Measurements from ENCODE around the gene OR2D2. TPM values are rescaled to one million over a fixed set of nuclear protein-coding genes. Genes with fewer than 3 reads are reported as not detected.

Gene OR2D2
- total and polyA plus RNA-seq, 2 of the 4 experiments (the other 2 are of a cell fraction), result 0.07 to 0.36 TPM

- TF ChIP-seq RAD21 (IDR thresholded peaks at IDR 0.05; ENCODE audit: low read length), result no peak
- TF ChIP-seq, protein P1, sequence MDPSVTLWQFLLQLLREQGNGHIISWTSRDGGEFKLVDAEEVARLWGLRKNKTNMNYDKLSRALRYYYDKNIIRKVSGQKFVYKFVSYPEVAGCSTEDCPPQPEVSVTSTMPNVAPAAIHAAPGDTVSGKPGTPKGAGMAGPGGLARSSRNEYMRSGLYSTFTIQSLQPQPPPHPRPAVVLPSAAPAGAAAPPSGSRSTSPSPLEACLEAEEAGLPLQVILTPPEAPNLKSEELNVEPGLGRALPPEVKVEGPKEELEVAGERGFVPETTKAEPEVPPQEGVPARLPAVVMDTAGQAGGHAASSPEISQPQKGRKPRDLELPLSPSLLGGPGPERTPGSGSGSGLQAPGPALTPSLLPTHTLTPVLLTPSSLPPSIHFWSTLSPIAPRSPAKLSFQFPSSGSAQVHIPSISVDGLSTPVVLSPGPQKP (IDR thresholded peaks at IDR 0.05; ENCODE audit: borderline replicate concordance, low read depth, low read length), result no peak
- no peak for TF ChIP-seq MAZ (IDR thresholded peaks at IDR 0.05; ENCODE audit: borderline replicate concordance, low read depth, low read length)
- TF ChIP-seq SMC3 (IDR thresholded peaks at IDR 0.05; ENCODE audit: low read depth, low read length), result no peak
- no peak for TF ChIP-seq CHD1 (IDR thresholded peaks at IDR 0.05; ENCODE audit: low read depth, low read length)
- no peak for TF ChIP-seq MAFK (IDR thresholded peaks at IDR 0.05; ENCODE audit: low read depth, low read length)
- TF ChIP-seq POLR2A (IDR thresholded peaks at IDR 0.05; ENCODE audit: low read depth, low read length), result no peak
- Histone ChIP-seq H3K18ac (ENCODE audit: low read depth, low read length) (no peak overlapping the region), H4K20me1 (ENCODE audit: insufficient read depth, low read length) (no peaks in the 10 kb centered on the region; the same call in 1 of the 2 replicates), H3K27ac (ENCODE audit: insufficient read depth, low read length) (no peak overlapping the region), H4K5ac (ENCODE audit: low read depth, low read length) (no peak overlapping the region), H4K8ac (ENCODE audit: low read depth in 2 of 2, low read length in 2 of 2) (no peak overlapping the region), H2BK15ac (ENCODE audit: low read depth, low read length) (no peak overlapping the region), H3K9ac (ENCODE audit: low read depth, low read length) (no peak overlapping the region), H3K23ac (ENCODE audit: low read depth, low read length) (no peak overlapping the region), H3K14ac (replicated peaks; ENCODE audit: low read depth, low read length) (no peak overlapping the region), H3K4me2 (ENCODE audit: low read depth, low read length) (peak overlapping the region; percentile 13; the same call in 1 of the 2 replicates), H4K91ac (ENCODE audit: insufficient read depth, low read depth, low read length) (no peak overlapping the region), H3K4ac (ENCODE audit: low read depth, low read length) (no peak overlapping the region), H3K9me1 (ENCODE audit: insufficient read depth, low read length) (no peaks in the 10 kb centered on the region), H3K9me3 (ENCODE audit: control insufficient read depth, insufficient read depth, low read length) (peaks cover 1% of the 10 kb centered on the region; the same call in 1 of the 2 replicates), H3K4me1 (ENCODE audit: control insufficient read depth, insufficient read depth, low read length) (peaks cover 4% of the 10 kb centered on the region), H3K36me3 (ENCODE audit: control insufficient read depth, insufficient read depth, low read length) (no peaks in the 10 kb centered on the region), H3K79me1 (ENCODE audit: low read depth in 1 of 2, low read length in 2 of 2) (no peaks in the 10 kb centered on the region), H2BK20ac (ENCODE audit: low read depth, low read length) (no peak overlapping the region), H3K56ac (ENCODE audit: extremely low read depth, insufficient read depth, low read length) (no peak overlapping the region), H2AK9ac (replicated peaks; ENCODE audit: low read depth, low read length, poor library complexity) (no peak overlapping the region), H2AFZ (replicated peaks; ENCODE audit: low read length, poor library complexity) (no peak overlapping the region), H3K4me3 (ENCODE audit: insufficient read depth, low read depth, low read length) (no peak overlapping the region), H2AK5ac (ENCODE audit: low read depth, low read length) (no peak overlapping the region), H2BK120ac (ENCODE audit: low read depth, low read length) (no peak overlapping the region), H2BK5ac (ENCODE audit: low read depth, low read length, poor library complexity, severe bottlenecking) (no peak overlapping the region), H3K27me3 (ENCODE audit: control insufficient read depth, insufficient read depth, low read length) (no peaks in the 10 kb centered on the region)
- intact Hi-C loops (cut with micrococcal nuclease) (no loop called here), in situ Hi-C loops (cut with MboI; ENCODE audit: low sequenced_read_pairs) (no loop called here), dilution Hi-C loops (cut with HindIII; ENCODE audit: low sequenced_read_pairs, unreplicated experiment) (no loop called here)
- DNase-seq, result peak; percentile 54
- peak; percentile 49; the same call in 1 of the 2 replicates for ATAC-seq (ENCODE audit: low read depth)
- POLR2A ChIA-PET (ENCODE audit: unreplicated experiment), result no interaction called here
- WGBS, 2 experiments (ENCODE audit: extremely low coverage in 2 of 2, insufficient read length in 1 of 2), result 50% methylated on average over 1 of the region's 3 CpGs; no CpG with 5 or more reads in 1 of the 2 experiments
- no TSS peak for BruUV-seq (replicated peaks)
- CTCF ChIA-PET, result no interaction called here
Observed at GRCh38 chr11:6856871-6857270, 35.4 kb downstream of the OR2D2 start.

Data from IMR-90 (cell line).